Measurements from ENCODE around the gene MCC.

The MCC gene

DNA sequence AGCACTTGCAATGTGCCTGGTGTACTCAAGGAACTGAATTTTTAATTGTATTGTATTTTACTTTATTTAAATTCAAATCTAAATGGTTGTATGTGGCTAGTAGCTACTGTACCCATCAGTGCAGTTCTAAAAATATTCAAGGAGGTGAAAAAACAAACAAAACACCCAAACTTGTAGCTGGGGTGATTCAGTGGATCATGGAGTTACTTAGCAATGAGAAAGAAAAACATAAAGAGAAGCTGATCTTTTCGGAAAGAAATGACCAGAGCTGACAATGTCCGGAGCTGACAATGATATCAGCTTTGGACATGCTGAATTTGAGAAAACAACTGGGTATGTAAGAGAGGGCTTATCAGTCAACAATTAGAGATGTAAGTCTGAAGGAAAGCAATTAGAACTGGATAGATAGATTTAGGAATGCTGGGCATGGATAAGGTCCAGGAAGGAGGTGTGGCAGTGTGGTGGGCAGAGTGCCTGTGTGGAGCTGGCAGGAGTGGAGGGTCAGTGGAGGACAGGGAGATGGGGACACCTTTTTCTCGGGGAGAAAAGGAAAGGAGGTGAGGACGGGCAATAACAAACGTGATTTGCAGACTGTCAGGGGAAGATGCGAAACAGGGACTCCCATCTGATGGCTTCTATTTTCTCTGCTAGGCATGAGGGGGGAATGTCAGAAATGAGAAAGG is 398.5 kb downstream of the MCC start:
- H3K23ac ChIP-seq (ENCODE audit: low read length) = no peak overlapping the region
- H2BK5ac ChIP-seq (ENCODE audit: low read length) = no peak overlapping the region
- H4K5ac ChIP-seq (ENCODE audit: low read length) = no peak overlapping the region
- H3K27me3 ChIP-seq (ENCODE audit: insufficient read depth, low read length, poor library complexity) = no peaks in the 10 kb centered on the region
- no peak overlapping the region for H3K4me3 ChIP-seq (ENCODE audit: low read length)
- no peaks in the 10 kb centered on the region for H3K79me2 ChIP-seq (ENCODE audit: control insufficient read depth, insufficient read depth, low read length)
- peaks cover 2% of the 10 kb centered on the region for H3K36me3 ChIP-seq (ENCODE audit: control insufficient read depth, insufficient read depth, low read length)
- H4K8ac ChIP-seq (ENCODE audit: low read depth, low read length) = no peak overlapping the region
- DNase-seq = no peak
- H3K79me1 ChIP-seq (ENCODE audit: low read length) = peaks cover 3% of the 10 kb centered on the region
- H3K9ac ChIP-seq (ENCODE audit: low read length) = no peak overlapping the region
- H2BK15ac ChIP-seq (replicated peaks; ENCODE audit: low read depth) = no peak overlapping the region
- no peak overlapping the region for H2AK5ac ChIP-seq (ENCODE audit: low read length)
- H3K27ac ChIP-seq (ENCODE audit: low read depth, low read length) = no peak overlapping the region
- no peak overlapping the region for H3K18ac ChIP-seq (ENCODE audit: low read length)
- H2BK120ac ChIP-seq (ENCODE audit: low read depth, low read length) = no peak overlapping the region
- no peak overlapping the region for H3K4ac ChIP-seq (ENCODE audit: low read depth, low read length)
- no peak overlapping the region for H3K4me2 ChIP-seq (ENCODE audit: low read length)
- no CpG with 5 or more reads among the region's 6 CpGs for WGBS (ENCODE audit: extremely low coverage, insufficient coverage, low lambda C conversion rate)
- H3K4me1 ChIP-seq (ENCODE audit: control insufficient read depth, low read depth, low read length) = peaks cover 1% of the 10 kb centered on the region
- H3K56ac ChIP-seq (ENCODE audit: low read length) = no peak overlapping the region

DNA sequence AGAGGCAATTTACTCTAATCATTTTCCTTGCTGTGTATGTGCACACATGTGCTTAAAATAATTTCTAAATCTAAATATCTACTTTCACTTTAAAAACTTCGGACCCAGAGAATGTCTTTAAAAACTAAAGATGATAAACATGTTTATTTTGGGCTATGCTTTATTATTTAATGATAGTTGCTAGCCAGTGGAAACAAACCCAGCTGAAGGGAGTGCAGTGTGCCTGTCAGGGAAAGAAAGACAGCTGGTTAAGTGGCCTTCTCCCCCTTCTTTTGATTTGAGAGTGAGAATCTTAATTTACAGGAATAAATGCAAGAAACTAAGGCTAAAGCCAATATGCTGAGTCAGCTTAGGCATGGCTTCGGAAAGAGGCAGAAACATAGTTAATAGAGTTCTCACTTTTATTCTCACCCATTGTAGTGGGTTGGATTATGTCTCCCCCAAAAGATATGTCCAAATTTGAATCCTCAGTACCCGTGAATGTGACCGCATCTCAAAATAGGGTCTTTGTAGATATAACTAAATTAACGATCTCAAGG is 400.2 kb downstream of the MCC start:
- H3K27me3 ChIP-seq (ENCODE audit: insufficient read depth, low read length, poor library complexity) = no peaks in the 10 kb centered on the region
- no peak overlapping the region for H3K56ac ChIP-seq (ENCODE audit: low read length)
- peaks cover 1% of the 10 kb centered on the region for H3K4me1 ChIP-seq (ENCODE audit: control insufficient read depth, low read depth, low read length)
- no peak overlapping the region for H3K23ac ChIP-seq (ENCODE audit: low read length)
- no peaks in the 10 kb centered on the region for H3K79me2 ChIP-seq (ENCODE audit: control insufficient read depth, insufficient read depth, low read length)
- no peak overlapping the region for H3K4me3 ChIP-seq (ENCODE audit: low read length)
- H3K4ac ChIP-seq (ENCODE audit: low read depth, low read length) = no peak overlapping the region
- no peak overlapping the region for H4K8ac ChIP-seq (ENCODE audit: low read depth, low read length)
- peaks cover 3% of the 10 kb centered on the region for H3K79me1 ChIP-seq (ENCODE audit: low read length)
- no peak overlapping the region for H3K9ac ChIP-seq (ENCODE audit: low read length)
- H2BK15ac ChIP-seq (replicated peaks; ENCODE audit: low read depth) = no peak overlapping the region
- DNase-seq = no peak
- WGBS (ENCODE audit: extremely low coverage, insufficient coverage, low lambda C conversion rate) = no CpG with 5 or more reads among the region's 5 CpGs
- no peak overlapping the region for H2BK5ac ChIP-seq (ENCODE audit: low read length)
- peaks cover 4% of the 10 kb centered on the region for H3K36me3 ChIP-seq (ENCODE audit: control insufficient read depth, insufficient read depth, low read length)
- H4K5ac ChIP-seq (ENCODE audit: low read length) = no peak overlapping the region
- H3K18ac ChIP-seq (ENCODE audit: low read length) = no peak overlapping the region
- no peak overlapping the region for H2AK5ac ChIP-seq (ENCODE audit: low read length)
- no peak overlapping the region for H3K27ac ChIP-seq (ENCODE audit: low read depth, low read length)
- H2BK120ac ChIP-seq (ENCODE audit: low read depth, low read length) = no peak overlapping the region
- no peak overlapping the region for H3K4me2 ChIP-seq (ENCODE audit: low read length)

DNA sequence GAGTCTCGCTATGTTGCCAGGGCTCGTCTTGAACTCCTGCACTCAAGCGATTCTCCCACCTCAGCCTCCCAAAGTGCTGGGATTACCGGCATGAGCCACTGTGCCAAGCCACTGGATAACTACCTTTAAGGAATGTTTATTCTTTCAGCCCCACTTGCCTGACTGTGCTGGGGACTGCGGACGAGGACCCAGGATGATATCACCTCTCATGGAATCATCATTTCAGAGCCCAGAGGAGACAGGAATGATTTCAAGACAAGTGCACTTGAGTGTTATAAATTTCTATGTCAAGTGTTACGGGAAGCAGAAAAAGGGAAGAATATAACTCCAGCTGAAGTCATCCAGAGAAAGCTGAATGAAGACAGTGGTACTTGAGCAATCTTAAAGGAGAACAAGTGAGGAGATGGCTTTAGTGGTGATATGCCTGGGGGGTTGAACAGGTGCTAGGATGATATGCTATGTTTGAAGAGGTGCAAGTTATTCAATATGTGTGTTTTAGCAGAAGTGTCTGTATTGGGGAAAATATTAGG is 402.3 kb downstream of the MCC start:
- no peak overlapping the region for H2BK5ac ChIP-seq (ENCODE audit: low read length)
- peaks cover 1% of the 10 kb centered on the region for H3K4me1 ChIP-seq (ENCODE audit: control insufficient read depth, low read depth, low read length)
- H3K36me3 ChIP-seq (ENCODE audit: control insufficient read depth, insufficient read depth, low read length) = peaks cover 9% of the 10 kb centered on the region
- H2AK5ac ChIP-seq (ENCODE audit: low read length) = no peak overlapping the region
- H3K4me2 ChIP-seq (ENCODE audit: low read length) = no peak overlapping the region
- H2BK120ac ChIP-seq (ENCODE audit: low read depth, low read length) = no peak overlapping the region
- no peak overlapping the region for H4K8ac ChIP-seq (ENCODE audit: low read depth, low read length)
- H2BK15ac ChIP-seq (replicated peaks; ENCODE audit: low read depth) = no peak overlapping the region
- no peaks in the 10 kb centered on the region for H3K27me3 ChIP-seq (ENCODE audit: insufficient read depth, low read length, poor library complexity)
- H3K4ac ChIP-seq (ENCODE audit: low read depth, low read length) = no peak overlapping the region
- no peak overlapping the region for H3K23ac ChIP-seq (ENCODE audit: low read length)
- no peak overlapping the region for H3K4me3 ChIP-seq (ENCODE audit: low read length)
- H3K79me1 ChIP-seq (ENCODE audit: low read length) = peaks cover 5% of the 10 kb centered on the region
- H3K9ac ChIP-seq (ENCODE audit: low read length) = no peak overlapping the region
- no peak overlapping the region for H3K56ac ChIP-seq (ENCODE audit: low read length)
- DNase-seq = no peak
- no CpG with 5 or more reads among the region's 7 CpGs for WGBS (ENCODE audit: extremely low coverage, insufficient coverage, low lambda C conversion rate)
- H3K27ac ChIP-seq (ENCODE audit: low read depth, low read length) = no peak overlapping the region
- H4K5ac ChIP-seq (ENCODE audit: low read length) = no peak overlapping the region
- no peaks in the 10 kb centered on the region for H3K79me2 ChIP-seq (ENCODE audit: control insufficient read depth, insufficient read depth, low read length)
- H3K18ac ChIP-seq (ENCODE audit: low read length) = no peak overlapping the region

DNA sequence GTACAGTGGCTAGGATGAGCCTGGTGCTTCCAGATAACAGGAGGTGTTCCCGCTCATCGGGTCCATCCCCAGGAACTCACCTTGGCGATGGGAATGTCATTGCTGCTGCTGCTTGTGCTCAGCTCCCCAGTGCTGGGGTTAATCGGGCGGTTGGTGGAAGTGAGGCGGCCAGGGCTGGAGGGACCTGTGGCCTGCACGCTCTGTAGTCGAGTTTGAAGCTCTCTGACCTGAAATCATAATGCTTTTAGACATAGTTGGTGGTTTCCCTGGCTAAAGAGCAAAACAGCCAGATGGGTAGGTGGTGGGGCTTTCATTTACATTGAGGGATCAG is 403.2 kb downstream of the MCC start:
- no peaks in the 10 kb centered on the region for H3K79me2 ChIP-seq (ENCODE audit: control insufficient read depth, insufficient read depth, low read length)

DNA sequence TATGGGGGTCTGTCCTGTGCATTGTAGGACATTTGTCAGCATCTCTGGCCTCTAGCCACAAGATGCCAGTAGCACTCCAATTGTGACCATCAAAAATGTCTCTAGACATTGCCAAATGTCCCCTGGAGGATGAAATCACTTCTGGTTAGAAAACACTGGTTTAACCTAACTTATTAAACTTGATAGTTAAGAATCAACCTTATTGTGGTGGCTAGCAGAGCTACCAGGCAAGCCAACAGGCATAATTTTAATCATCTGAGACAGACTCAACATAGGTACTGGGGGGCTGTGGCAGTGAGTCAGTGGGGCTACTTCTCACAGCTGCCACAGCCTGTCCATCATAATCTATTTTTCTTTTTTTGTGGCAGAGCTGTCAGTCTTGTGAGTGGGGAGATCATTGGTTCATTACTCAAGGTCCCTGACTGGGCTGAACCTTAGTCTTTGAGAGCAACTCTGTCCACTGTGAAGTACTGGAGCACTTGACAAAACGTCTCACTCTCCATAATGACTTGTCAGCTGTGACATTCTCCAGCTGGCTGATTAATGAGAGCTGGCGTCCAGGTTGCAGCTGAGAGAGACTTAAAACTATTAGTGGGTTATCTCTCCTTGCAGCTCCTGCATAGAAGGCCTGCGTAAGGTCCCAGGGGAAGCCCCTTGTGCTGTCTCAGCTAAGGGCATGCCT is 403.7 kb downstream of the MCC start:
- Histone ChIP-seq H3K79me1 (ENCODE audit: low read length) (peaks cover 3% of the 10 kb centered on the region), H2AK5ac (ENCODE audit: low read length) (no peak overlapping the region), H3K4me2 (ENCODE audit: low read length) (no peak overlapping the region), H4K5ac (ENCODE audit: low read length) (no peak overlapping the region), H3K4ac (ENCODE audit: low read depth, low read length) (no peak overlapping the region), H3K23ac (ENCODE audit: low read length) (no peak overlapping the region), H3K9ac (ENCODE audit: low read length) (no peak overlapping the region), H3K4me1 (ENCODE audit: control insufficient read depth, low read depth, low read length) (peaks cover 1% of the 10 kb centered on the region), H2BK15ac (replicated peaks; ENCODE audit: low read depth) (no peak overlapping the region), H4K8ac (ENCODE audit: low read depth, low read length) (no peak overlapping the region), H3K36me3 (ENCODE audit: control insufficient read depth, insufficient read depth, low read length) (peaks cover 9% of the 10 kb centered on the region), H2BK5ac (ENCODE audit: low read length) (no peak overlapping the region), H3K56ac (ENCODE audit: low read length) (no peak overlapping the region), H3K27ac (ENCODE audit: low read depth, low read length) (no peak overlapping the region), H3K27me3 (ENCODE audit: insufficient read depth, low read length, poor library complexity) (no peaks in the 10 kb centered on the region), H3K18ac (ENCODE audit: low read length) (no peak overlapping the region), H3K79me2 (ENCODE audit: control insufficient read depth, insufficient read depth, low read length) (no peaks in the 10 kb centered on the region), H3K4me3 (ENCODE audit: low read length) (no peak overlapping the region), H2BK120ac (ENCODE audit: low read depth, low read length) (no peak overlapping the region)
- DNase-seq = no peak
- WGBS (ENCODE audit: extremely low coverage, insufficient coverage, low lambda C conversion rate) = no CpG with 5 or more reads among the region's 3 CpGs

More for the DNA sequence above, 403.2 kb downstream of the MCC start:
- Histone ChIP-seq H3K4me3 (ENCODE audit: low read length) (no peak overlapping the region), H4K5ac (ENCODE audit: low read length) (no peak overlapping the region), H4K8ac (ENCODE audit: low read depth, low read length) (no peak overlapping the region), H3K36me3 (ENCODE audit: control insufficient read depth, insufficient read depth, low read length) (peaks cover 9% of the 10 kb centered on the region), H3K18ac (ENCODE audit: low read length) (no peak overlapping the region), H3K4ac (ENCODE audit: low read depth, low read length) (no peak overlapping the region), H3K4me1 (ENCODE audit: control insufficient read depth, low read depth, low read length) (peaks cover 1% of the 10 kb centered on the region), H3K27me3 (ENCODE audit: insufficient read depth, low read length, poor library complexity) (no peaks in the 10 kb centered on the region), H2BK15ac (replicated peaks; ENCODE audit: low read depth) (no peak overlapping the region), H3K79me1 (ENCODE audit: low read length) (peaks cover 3% of the 10 kb centered on the region), H3K27ac (ENCODE audit: low read depth, low read length) (no peak overlapping the region), H2BK120ac (ENCODE audit: low read depth, low read length) (no peak overlapping the region), H3K4me2 (ENCODE audit: low read length) (no peak overlapping the region), H3K9ac (ENCODE audit: low read length) (no peak overlapping the region), H2AK5ac (ENCODE audit: low read length) (no peak overlapping the region), H3K56ac (ENCODE audit: low read length) (no peak overlapping the region), H3K23ac (ENCODE audit: low read length) (no peak overlapping the region), H2BK5ac (ENCODE audit: low read length) (no peak overlapping the region)
- DNase-seq = no peak
- WGBS (ENCODE audit: extremely low coverage, insufficient coverage, low lambda C conversion rate) = no CpG with 5 or more reads among the region's 8 CpGs

Measured in mesendoderm (in vitro differentiated cells).